Cortex of kidney (tissue), 1 donor: ENCODE data around the gene RPTOR.

Experiments
- DNase-seq: peaks from one replicate; lab custom pipeline; 2025; lab: John Stamatoyannopoulos, UW

Gene RPTOR

GRCh38 chr17:80961541-80962330 lies 417.1 kb downstream of the RPTOR start:
- DNase-seq = no peak

GRCh38 chr17:80962356-80963329 lies 418.0 kb downstream of the RPTOR start:
- no peak for DNase-seq

- DNase-seq = no peak
These were observed 419.3 kb downstream of the RPTOR start for GRCh38 chr17:80963812-80964543.

GRCh38 chr17:80964544-80964856 lies 419.9 kb downstream of the RPTOR start:
- DNase-seq = no peak

- no peak for DNase-seq
These were observed 420.4 kb downstream of the RPTOR start for GRCh38 chr17:80964859-80965580.

GRCh38 chr17:80965606-80966005 lies 421.0 kb downstream of the RPTOR start:
- DNase-seq = no peak

GRCh38 chr17:80967404-80967872 lies 422.8 kb downstream of the RPTOR start:
- no peak for DNase-seq

- DNase-seq = no peak
These were observed 424.0 kb downstream of the RPTOR start for GRCh38 chr17:80968602-80969029.

GRCh38 chr17:80969030-80969673 lies 424.5 kb downstream of the RPTOR start:
- DNase-seq = no peak

GRCh38 chr17:80969674-80970043 lies 425.0 kb downstream of the RPTOR start:
- no peak for DNase-seq

GRCh38 chr17:80970044-80970761 lies 425.6 kb downstream of the RPTOR start:
- no peak for DNase-seq

- DNase-seq = no peak
These were observed 426.4 kb downstream of the RPTOR start for GRCh38 chr17:80970762-80971703.

- DNase-seq = no peak
These were observed 427.2 kb downstream of the RPTOR start for GRCh38 chr17:80971704-80972304.

- DNase-seq = no peak
These were observed 432.1 kb downstream of the RPTOR start for GRCh38 chr17:80976701-80977100.

- no peak for DNase-seq
These were observed 432.5 kb downstream of the RPTOR start for GRCh38 chr17:80977172-80977571.

GRCh38 chr17:80978499-80979497 lies 434.2 kb downstream of the RPTOR start:
- no peak for DNase-seq

- DNase-seq = no peak
These were observed 435.1 kb downstream of the RPTOR start for GRCh38 chr17:80979547-80980378.
